CD4-positive, alpha-beta T cell (primary cell): ENCODE results near the gene U2AF2. TPM values are rescaled to one million over a fixed set of nuclear protein-coding genes. Genes with fewer than 3 reads are reported as not detected.

ENCODE experiments used
- ATAC-seq: fragments of 200-7000 bp; cut with Tn5 transposase; one replicate; pipeline ENCODE4 v1.10.0; 2022; ENCODE audit warnings: mild to moderate bottlenecking; ENCODE audit not compliant: poor library complexity
- CTCF ChIA-PET: fragments of 350-600 bp; sonication (Branson Sonifier 250); formaldehyde crosslinking; loops from one replicate; lab custom pipeline; 2021; ENCODE audit warnings: antibody characterized with exemption, inconsistent platforms; lab: Charles Lee
- POLR2A ChIA-PET: fragments of 350-600 bp; sonication (Branson Sonifier 250); formaldehyde crosslinking; loops from one replicate; lab custom pipeline; 2021; ENCODE audit warnings: antibody characterized with exemption, inconsistent platforms; lab: Charles Lee
- DNase-seq, 14 experiments: peaks; one replicate each; pipeline ENCODE4 v3.0.0-alpha.2; 2013 to 2020; ENCODE audit warnings: mixed read lengths in 2 of 14
- H3K27ac ChIP-seq, 2 donors: one replicate each; pipeline versions ENCODE4 v1.5.1 to v1.7.0; 2013; ENCODE audit warnings: low read length in 2 of 2, low read depth in 1 of 2, mild to moderate bottlenecking in 1 of 2
- H3K27me3 ChIP-seq, 2 experiments: 1 replicate in 1 of 2; 2 replicates in 1 of 2; pipeline versions ENCODE4 v1.6.1 to v1.7.0; 2013; ENCODE audit warnings: low read length in 2 of 2, control low read depth in 1 of 2, mild to moderate bottlenecking in 1 of 2, moderate library complexity in 1 of 2; ENCODE audit not compliant: insufficient read depth in 2 of 2, control insufficient read depth in 1 of 2
- H3K36me3 ChIP-seq: one replicate; pipeline ENCODE4 v1.6.1; 2013; ENCODE audit warnings: low read length, control low read depth; ENCODE audit not compliant: insufficient read depth
- H3K4me1 ChIP-seq: one replicate; pipeline ENCODE4 v1.6.1; 2013; ENCODE audit warnings: low read length, control low read depth; ENCODE audit not compliant: insufficient read depth
- H3K4me3 ChIP-seq: one replicate; pipeline ENCODE4 v1.5.1; 2013; ENCODE audit warnings: mild to moderate bottlenecking, low read length, moderate library complexity
- H3K9me3 ChIP-seq, 2 experiments: 1 replicate in 1 of 2; 2 replicates in 1 of 2; pipeline versions ENCODE4 v1.6.1 to v1.7.0; 2013; ENCODE audit warnings: low read length in 2 of 2, mild to moderate bottlenecking in 2 of 2, control low read depth in 1 of 2, moderate library complexity in 1 of 2; ENCODE audit not compliant: control insufficient read depth in 1 of 2, insufficient read depth in 1 of 2
- H3K27ac Mint-ChIP-seq: one replicate; pipeline ENCODE4 v1.8.0; 2020; ENCODE audit warnings: mixed read lengths
- H3K27me3 Mint-ChIP-seq: one replicate; pipeline ENCODE4 v1.8.0; 2021; ENCODE audit warnings: mixed read lengths
- H3K36me3 Mint-ChIP-seq: one replicate; pipeline ENCODE4 v1.8.0; 2021; ENCODE audit warnings: low read depth, mixed read lengths
- H3K4me1 Mint-ChIP-seq: one replicate; pipeline ENCODE4 v1.8.0; 2021; ENCODE audit warnings: low read depth, mixed read lengths
- H3K4me3 Mint-ChIP-seq: one replicate; pipeline ENCODE4 v1.8.0; 2020; ENCODE audit warnings: mild to moderate bottlenecking, mixed read lengths
- H3K9me3 Mint-ChIP-seq: one replicate; pipeline ENCODE4 v1.8.0; 2020; ENCODE audit warnings: mixed read lengths
- intact Hi-C, 2 experiments: fragments of 100-400 bp; cut with DNase I in 1 of 2; cut with micrococcal nuclease in 1 of 2; formaldehyde crosslinking; loops; one replicate each; pipeline versions ENCODE4 v1.15.1 to v1.9.0; 2023 to 2025; cut with DNase I, micrococcal nuclease
- total RNA-seq, 174 experiments: library from RNA in 2 of 174; stranded (reverse) in 2 of 174; gene quantifications; one replicate each; pipeline ENCODE4 v1.2.3 and lab custom pipeline; 2021 to 2026
- TF ChIP-seq, protein P1 (sequence below): fragments of 200-600 bp; IDR thresholded peaks from one replicate; pipeline ENCODE4 v1.8.0; 2022; ENCODE audit warnings: antibody characterized with exemption, mild to moderate bottlenecking

U2AF2 gene
- total RNA-seq, 2 experiments from 2014 or later = 209 to 212 TPM

DNA sequence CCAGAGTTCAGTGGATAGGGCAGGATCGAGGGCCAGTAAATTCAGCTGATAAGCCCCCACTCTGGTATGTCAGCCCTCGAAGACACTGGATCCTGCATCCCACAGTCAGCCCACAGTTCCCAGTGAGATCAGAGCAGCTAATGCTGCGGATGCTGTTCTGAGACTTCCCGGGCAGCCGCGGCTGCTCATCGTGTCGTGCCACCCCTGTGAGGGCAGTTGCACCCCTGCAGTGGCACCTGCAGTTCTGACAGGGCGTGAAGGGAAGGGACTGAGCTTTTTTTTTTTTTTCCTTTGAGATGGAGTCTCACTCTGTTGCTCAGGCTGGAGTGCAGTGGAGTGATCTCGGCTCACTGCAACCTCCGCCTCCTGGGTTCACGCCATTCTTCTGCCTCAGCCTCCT lies 12.7 kb downstream of the U2AF2 start:
- Histone ChIP-seq H3K36me3 (peaks cover 82% of the 10 kb centered on the region), H3K4me3 (no peak overlapping the region), H3K4me1 (peaks cover 38% of the 10 kb centered on the region), H3K27me3 (no peaks in the 10 kb centered on the region), H3K9me3 (no peaks in the 10 kb centered on the region), H3K27ac (no peak overlapping the region)
- DNase-seq = no peak
- peaks cover 16% of the 10 kb centered on the region for H3K4me1 Mint-ChIP-seq
- ChIA-PET POLR2A (interaction anchor here (1.0 to 1.3 kb wide), 2 partner anchors 11 to 13 kb away, joined by 3 to 6 read pairs; partner anchors contain the start of gene U2AF2), CTCF (no interaction called here)
- ATAC-seq = no peak
- intact Hi-C loops = no loop called here
- TF ChIP-seq, protein P1, sequence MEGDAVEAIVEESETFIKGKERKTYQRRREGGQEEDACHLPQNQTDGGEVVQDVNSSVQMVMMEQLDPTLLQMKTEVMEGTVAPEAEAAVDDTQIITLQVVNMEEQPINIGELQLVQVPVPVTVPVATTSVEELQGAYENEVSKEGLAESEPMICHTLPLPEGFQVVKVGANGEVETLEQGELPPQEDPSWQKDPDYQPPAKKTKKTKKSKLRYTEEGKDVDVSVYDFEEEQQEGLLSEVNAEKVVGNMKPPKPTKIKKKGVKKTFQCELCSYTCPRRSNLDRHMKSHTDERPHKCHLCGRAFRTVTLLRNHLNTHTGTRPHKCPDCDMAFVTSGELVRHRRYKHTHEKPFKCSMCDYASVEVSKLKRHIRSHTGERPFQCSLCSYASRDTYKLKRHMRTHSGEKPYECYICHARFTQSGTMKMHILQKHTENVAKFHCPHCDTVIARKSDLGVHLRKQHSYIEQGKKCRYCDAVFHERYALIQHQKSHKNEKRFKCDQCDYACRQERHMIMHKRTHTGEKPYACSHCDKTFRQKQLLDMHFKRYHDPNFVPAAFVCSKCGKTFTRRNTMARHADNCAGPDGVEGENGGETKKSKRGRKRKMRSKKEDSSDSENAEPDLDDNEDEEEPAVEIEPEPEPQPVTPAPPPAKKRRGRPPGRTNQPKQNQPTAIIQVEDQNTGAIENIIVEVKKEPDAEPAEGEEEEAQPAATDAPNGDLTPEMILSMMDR = no peak
- H3K9me3 Mint-ChIP-seq = no peaks in the 10 kb centered on the region
- peaks cover 89% of the 10 kb centered on the region for H3K36me3 Mint-ChIP-seq
- no peak overlapping the region for H3K27ac Mint-ChIP-seq
- no peaks in the 10 kb centered on the region for H3K27me3 Mint-ChIP-seq
- H3K4me3 Mint-ChIP-seq = no peak overlapping the region

- intact Hi-C loops = no loop called here
- no peaks in the 10 kb centered on the region for H3K9me3 Mint-ChIP-seq
- Histone ChIP-seq H3K9me3 (no peaks in the 10 kb centered on the region), H3K27ac (no peak overlapping the region), H3K4me3 (no peak overlapping the region), H3K27me3 (no peaks in the 10 kb centered on the region), H3K4me1 (peaks cover 35% of the 10 kb centered on the region), H3K36me3 (peaks cover 78% of the 10 kb centered on the region)
- no peak overlapping the region for H3K4me3 Mint-ChIP-seq
- ATAC-seq = no peak
- peaks cover 12% of the 10 kb centered on the region for H3K4me1 Mint-ChIP-seq
- DNase-seq = no peak
- peaks cover 85% of the 10 kb centered on the region for H3K36me3 Mint-ChIP-seq
- CTCF ChIA-PET = no interaction called here
- H3K27ac Mint-ChIP-seq = no peak overlapping the region
- TF ChIP-seq, protein P1 = no peak
- POLR2A ChIA-PET = no interaction called here
- H3K27me3 Mint-ChIP-seq = no peaks in the 10 kb centered on the region
Observed at GRCh38 chr19:55667958-55668357, 13.1 kb downstream of the U2AF2 start.

GRCh38 chr19:55668603-55669348 lies 13.9 kb downstream of the U2AF2 start:
- no peaks in the 10 kb centered on the region for H3K27me3 Mint-ChIP-seq
- H3K4me3 Mint-ChIP-seq = no peak overlapping the region
- no peak for ATAC-seq
- no peak overlapping the region for H3K27ac Mint-ChIP-seq
- POLR2A ChIA-PET = no interaction called here
- TF ChIP-seq, protein P1 = no peak
- peaks cover 12% of the 10 kb centered on the region for H3K4me1 Mint-ChIP-seq
- CTCF ChIA-PET = no interaction called here
- DNase-seq = no peak
- H3K36me3 ChIP-seq = peaks cover 78% of the 10 kb centered on the region
- H3K4me3 ChIP-seq = no peak overlapping the region
- H3K36me3 Mint-ChIP-seq = peaks cover 85% of the 10 kb centered on the region
- no peak overlapping the region for H3K27ac ChIP-seq
- no peaks in the 10 kb centered on the region for H3K9me3 Mint-ChIP-seq
- peaks cover 29% of the 10 kb centered on the region for H3K4me1 ChIP-seq
- H3K9me3 ChIP-seq = no peaks in the 10 kb centered on the region
- intact Hi-C loops = no loop called here
- H3K27me3 ChIP-seq = no peaks in the 10 kb centered on the region
